ENCODE data around the gene ANXA5. TPM values are rescaled to one million over a fixed set of nuclear protein-coding genes. Genes with fewer than 3 reads are reported as not detected.

The ANXA5 gene
- total RNA-seq, 2 experiments from 2014 or later, result 50.8 to 55.9 TPM

GRCh38 chr4:121675715-121676114, 21.1 kb downstream of the ANXA5 start:
- Histone ChIP-seq H3K27me3 (ENCODE audit: control insufficient read depth in 1 of 2, insufficient read depth in 2 of 2, low read length in 2 of 2) (no peaks in the 10 kb centered on the region), H3K9me3 (ENCODE audit: control insufficient read depth in 1 of 2, insufficient read depth in 1 of 2, low read length in 2 of 2) (no peaks in the 10 kb centered on the region), H3K4me1 (ENCODE audit: insufficient read depth, low read length) (no peaks in the 10 kb centered on the region), H3K4me3 (ENCODE audit: low read length) (no peak overlapping the region), H3K27ac (ENCODE audit: low read depth in 1 of 2, low read length in 2 of 2) (no peak overlapping the region), H3K36me3 (ENCODE audit: insufficient read depth, low read length) (peaks cover 68% of the 10 kb centered on the region)
- ATAC-seq (ENCODE audit: poor library complexity) (no peak), DNase-seq (no peak)
- Mint-ChIP-seq H3K27me3 (no peaks in the 10 kb centered on the region), H3K4me1 (ENCODE audit: low read depth) (no peaks in the 10 kb centered on the region), H3K36me3 (ENCODE audit: low read depth) (peaks cover 81% of the 10 kb centered on the region), H3K9me3 (no peaks in the 10 kb centered on the region), H3K4me3 (no peak overlapping the region), H3K27ac (no peak overlapping the region)
- CTCF ChIA-PET, result interaction anchor here (0.7 kb wide), 1 partner anchor 12 kb away, joined by 4 read pairs; no protein-coding TSS in a partner anchor
- POLR2A ChIA-PET, result no interaction called here
- TF ChIP-seq CTCF (IDR thresholded peaks at IDR 0.05), result no peak
- intact Hi-C loops (cut with DNase I, micrococcal nuclease), result no loop called here

- Histone ChIP-seq H3K4me1 (ENCODE audit: insufficient read depth, low read length) (no peaks in the 10 kb centered on the region), H3K9me3 (ENCODE audit: control insufficient read depth in 1 of 2, insufficient read depth in 1 of 2, low read length in 2 of 2) (no peaks in the 10 kb centered on the region), H3K4me3 (ENCODE audit: low read length) (no peak overlapping the region), H3K36me3 (ENCODE audit: insufficient read depth, low read length) (peaks cover 67% of the 10 kb centered on the region), H3K27me3 (ENCODE audit: control insufficient read depth in 1 of 2, insufficient read depth in 2 of 2, low read length in 2 of 2) (no peaks in the 10 kb centered on the region), H3K27ac (ENCODE audit: low read depth in 1 of 2, low read length in 2 of 2) (no peak overlapping the region)
- DNase-seq, result no peak
- Mint-ChIP-seq H3K27me3 (no peaks in the 10 kb centered on the region), H3K4me3 (no peak overlapping the region), H3K36me3 (ENCODE audit: low read depth) (peaks cover 81% of the 10 kb centered on the region), H3K27ac (no peak overlapping the region), H3K9me3 (no peaks in the 10 kb centered on the region), H3K4me1 (ENCODE audit: low read depth) (no peaks in the 10 kb centered on the region)
- no peak for ATAC-seq (ENCODE audit: poor library complexity)
- ChIA-PET POLR2A (no interaction called here), CTCF (no interaction called here)
- intact Hi-C loops (cut with DNase I, micrococcal nuclease), result no loop called here
- TF ChIP-seq CTCF (IDR thresholded peaks at IDR 0.05), result no peak
These were observed 22.1 kb downstream of the ANXA5 start for GRCh38 chr4:121674696-121675095.

- H3K36me3 Mint-ChIP-seq (ENCODE audit: low read depth), result peaks cover 81% of the 10 kb centered on the region
- H3K36me3 ChIP-seq (ENCODE audit: insufficient read depth, low read length), result peaks cover 67% of the 10 kb centered on the region
These were observed 22.6 kb downstream of the ANXA5 start for GRCh38 chr4:121674191-121674590.

More at GRCh38 chr4:121674191-121674590, 22.6 kb downstream of the ANXA5 start:
- Histone ChIP-seq H3K4me3 (ENCODE audit: low read length) (no peak overlapping the region), H3K27ac (ENCODE audit: low read depth in 1 of 2, low read length in 2 of 2) (no peak overlapping the region), H3K4me1 (ENCODE audit: insufficient read depth, low read length) (no peaks in the 10 kb centered on the region), H3K9me3 (ENCODE audit: control insufficient read depth in 1 of 2, insufficient read depth in 1 of 2, low read length in 2 of 2) (no peaks in the 10 kb centered on the region), H3K27me3 (ENCODE audit: control insufficient read depth in 1 of 2, insufficient read depth in 2 of 2, low read length in 2 of 2) (no peaks in the 10 kb centered on the region)
- ChIA-PET CTCF (no interaction called here), POLR2A (no interaction called here)
- no peaks in the 10 kb centered on the region for H3K4me1 Mint-ChIP-seq (ENCODE audit: low read depth)
- ATAC-seq (ENCODE audit: poor library complexity) (no peak), DNase-seq (no peak)
- no peak overlapping the region for H3K27ac Mint-ChIP-seq
- intact Hi-C loops (cut with DNase I, micrococcal nuclease), result no loop called here
- H3K9me3 Mint-ChIP-seq, result no peaks in the 10 kb centered on the region
- H3K4me3 Mint-ChIP-seq, result no peak overlapping the region
- TF ChIP-seq CTCF (IDR thresholded peaks at IDR 0.05), result no peak
- no peaks in the 10 kb centered on the region for H3K27me3 Mint-ChIP-seq

Measured in CD4-positive, alpha-beta T cell (primary cell).